ENCODE data around the gene NGDN. TPM values are rescaled to one million over a fixed set of nuclear protein-coding genes. Genes with fewer than 3 reads are reported as not detected.

The NGDN gene
- total and polyA plus RNA-seq, 4 donors = 18.2 to 26.9 (median 22.9) TPM

DNA sequence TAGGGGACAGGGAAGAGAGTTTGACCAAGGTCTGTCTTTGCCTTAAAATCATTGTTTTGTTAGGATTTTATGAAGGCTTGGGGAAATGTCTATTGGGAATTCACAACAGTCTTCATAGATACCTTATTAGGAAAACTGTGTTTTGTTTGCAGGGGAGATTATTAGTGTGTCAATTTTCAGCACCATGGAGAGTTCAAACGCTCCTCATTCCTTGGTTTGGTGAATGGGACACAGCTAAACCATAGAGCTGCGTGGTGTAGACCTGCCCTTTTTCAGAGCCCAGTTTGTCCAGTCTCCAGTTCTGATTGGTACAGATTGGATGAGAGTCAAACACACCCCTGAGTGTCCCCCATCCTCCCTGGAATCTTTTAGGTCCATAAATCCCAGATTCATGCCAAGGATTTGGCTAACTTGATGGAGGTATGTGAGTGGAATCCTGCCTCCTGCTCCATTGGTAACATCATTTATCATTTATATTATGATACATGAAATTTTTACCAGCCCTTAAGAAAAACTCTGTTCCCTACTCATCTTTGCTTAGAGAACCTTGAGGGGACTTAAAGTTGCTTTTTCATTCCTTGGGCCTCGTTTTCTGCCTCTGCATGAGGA lies 12.0 kb downstream of the NGDN start:
- peaks cover 12 to 34% (median 17%) of the 10 kb centered on the region in 4 donors for H3K36me3 ChIP-seq (ENCODE audit: control insufficient read depth in 4 of 4, insufficient read depth in 3 of 4, low read depth in 1 of 4, low read length in 3 of 4)
- no peaks in the 10 kb centered on the region for H3K27me3 ChIP-seq (ENCODE audit: control insufficient read depth in 4 of 4, insufficient read depth in 4 of 4, low read length in 3 of 4)
- H3K27ac ChIP-seq (ENCODE audit: low read depth in 1 of 2, low read length in 2 of 2) = no peak overlapping the region
- no peaks in the 10 kb centered on the region for H3K4me1 ChIP-seq (ENCODE audit: control insufficient read depth in 4 of 4, insufficient read depth in 4 of 4, low read length in 3 of 4)
- 83% methylated on average over 3 of the region's 3 CpGs for WGBS
- no peak overlapping the region for H3K9ac ChIP-seq (ENCODE audit: low read depth in 1 of 2, low read length in 2 of 2)
- DNase-seq (ENCODE audit: low spot score) = no peak
- H3K4me3 ChIP-seq (ENCODE audit: low read depth in 1 of 3, low read length in 3 of 3) = no peak overlapping the region
- H3K9me3 ChIP-seq (ENCODE audit: control insufficient read depth in 4 of 4, low read length in 3 of 4) = no peaks in the 10 kb centered on the region
- TF ChIP-seq, protein P1, sequence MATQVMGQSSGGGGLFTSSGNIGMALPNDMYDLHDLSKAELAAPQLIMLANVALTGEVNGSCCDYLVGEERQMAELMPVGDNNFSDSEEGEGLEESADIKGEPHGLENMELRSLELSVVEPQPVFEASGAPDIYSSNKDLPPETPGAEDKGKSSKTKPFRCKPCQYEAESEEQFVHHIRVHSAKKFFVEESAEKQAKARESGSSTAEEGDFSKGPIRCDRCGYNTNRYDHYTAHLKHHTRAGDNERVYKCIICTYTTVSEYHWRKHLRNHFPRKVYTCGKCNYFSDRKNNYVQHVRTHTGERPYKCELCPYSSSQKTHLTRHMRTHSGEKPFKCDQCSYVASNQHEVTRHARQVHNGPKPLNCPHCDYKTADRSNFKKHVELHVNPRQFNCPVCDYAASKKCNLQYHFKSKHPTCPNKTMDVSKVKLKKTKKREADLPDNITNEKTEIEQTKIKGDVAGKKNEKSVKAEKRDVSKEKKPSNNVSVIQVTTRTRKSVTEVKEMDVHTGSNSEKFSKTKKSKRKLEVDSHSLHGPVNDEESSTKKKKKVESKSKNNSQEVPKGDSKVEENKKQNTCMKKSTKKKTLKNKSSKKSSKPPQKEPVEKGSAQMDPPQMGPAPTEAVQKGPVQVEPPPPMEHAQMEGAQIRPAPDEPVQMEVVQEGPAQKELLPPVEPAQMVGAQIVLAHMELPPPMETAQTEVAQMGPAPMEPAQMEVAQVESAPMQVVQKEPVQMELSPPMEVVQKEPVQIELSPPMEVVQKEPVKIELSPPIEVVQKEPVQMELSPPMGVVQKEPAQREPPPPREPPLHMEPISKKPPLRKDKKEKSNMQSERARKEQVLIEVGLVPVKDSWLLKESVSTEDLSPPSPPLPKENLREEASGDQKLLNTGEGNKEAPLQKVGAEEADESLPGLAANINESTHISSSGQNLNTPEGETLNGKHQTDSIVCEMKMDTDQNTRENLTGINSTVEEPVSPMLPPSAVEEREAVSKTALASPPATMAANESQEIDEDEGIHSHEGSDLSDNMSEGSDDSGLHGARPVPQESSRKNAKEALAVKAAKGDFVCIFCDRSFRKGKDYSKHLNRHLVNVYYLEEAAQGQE (IDR thresholded peaks at IDR 0.05) = peak; percentile 98
- no peak for TF ChIP-seq FOXA1 (IDR thresholded peaks at IDR 0.05)

DNA sequence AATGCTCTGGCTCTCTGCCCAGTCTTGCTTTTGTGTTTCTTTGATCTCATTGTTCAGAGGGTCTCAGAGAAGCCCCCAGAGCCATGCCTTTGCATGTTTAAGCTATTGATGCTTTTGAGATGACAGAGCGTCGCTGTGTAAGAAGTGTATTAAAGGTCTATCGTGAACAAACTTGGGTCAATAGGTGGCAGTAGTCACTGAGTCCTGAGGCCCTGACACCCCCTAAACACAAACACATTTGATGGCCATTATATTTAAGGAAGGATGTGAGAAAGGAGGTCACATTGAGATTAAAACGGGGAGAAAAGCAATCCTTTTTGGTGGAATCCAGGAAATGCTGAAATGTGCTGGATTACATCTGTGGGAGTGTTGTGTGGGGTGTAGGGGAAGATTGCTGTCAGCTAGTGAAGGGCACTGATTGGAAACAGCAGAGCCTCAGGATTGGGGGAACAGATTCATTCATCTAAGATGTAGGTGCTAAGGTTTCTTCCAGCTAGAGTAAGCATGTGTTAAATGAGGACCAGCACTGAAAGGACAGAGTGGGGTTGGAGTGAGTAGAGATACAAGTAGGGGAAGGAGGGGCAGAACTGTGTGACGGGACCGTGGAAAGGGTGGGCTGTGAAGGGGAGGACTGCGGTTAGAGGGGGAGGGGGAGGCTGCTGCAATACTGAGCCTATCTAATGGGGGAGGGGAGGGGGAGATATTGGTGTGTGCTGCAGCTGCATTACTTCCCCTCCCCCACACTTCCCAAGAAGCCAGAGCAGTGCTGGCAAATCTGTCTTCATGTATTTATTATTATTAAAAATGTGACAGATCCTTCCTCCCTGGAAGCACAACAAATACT lies 12.7 kb downstream of the NGDN start:
- Histone ChIP-seq H3K36me3 (ENCODE audit: control insufficient read depth in 4 of 4, insufficient read depth in 3 of 4, low read depth in 1 of 4, low read length in 3 of 4) (peaks cover 9 to 27% (median 11%) of the 10 kb centered on the region in 4 donors), H3K27me3 (ENCODE audit: control insufficient read depth in 4 of 4, insufficient read depth in 4 of 4, low read length in 3 of 4) (no peaks in the 10 kb centered on the region), H3K4me3 (ENCODE audit: low read depth in 1 of 3, low read length in 3 of 3) (no peak overlapping the region), H3K27ac (ENCODE audit: low read depth in 1 of 2, low read length in 2 of 2) (no peak overlapping the region), H3K9ac (ENCODE audit: low read depth in 1 of 2, low read length in 2 of 2) (no peak overlapping the region), H3K9me3 (ENCODE audit: control insufficient read depth in 4 of 4, low read length in 3 of 4) (no peaks in the 10 kb centered on the region), H3K4me1 (ENCODE audit: control insufficient read depth in 4 of 4, insufficient read depth in 4 of 4, low read length in 3 of 4) (no peaks in the 10 kb centered on the region)
- DNase-seq (ENCODE audit: low spot score) = no peak
- TF ChIP-seq GABPA (IDR thresholded peaks at IDR 0.05 in 1 of 2, conservative IDR thresholded peaks at IDR 0.05 in 1 of 2) (no peak), JUND (IDR thresholded peaks at IDR 0.05) (no peak), SP1 (IDR thresholded peaks at IDR 0.05) (no peak), RXRA (IDR thresholded peaks at IDR 0.05) (no peak), FOXA2 (IDR thresholded peaks at IDR 0.05) (no peak), FOXA1 (IDR thresholded peaks at IDR 0.05) (no peak), EGR1 (IDR thresholded peaks at IDR 0.05; ENCODE audit: low read depth in 2 of 2) (no peak), RAD21 (IDR thresholded peaks at IDR 0.05) (no peak), NR2F2 (IDR thresholded peaks at IDR 0.05) (no peak), HNF4G (IDR thresholded peaks at IDR 0.05) (no peak), HNF4A (conservative IDR thresholded peaks at IDR 0.05) (no peak)
- TF ChIP-seq, protein P1 (IDR thresholded peaks at IDR 0.05) = no peak
- TF ChIP-seq, protein P2, sequence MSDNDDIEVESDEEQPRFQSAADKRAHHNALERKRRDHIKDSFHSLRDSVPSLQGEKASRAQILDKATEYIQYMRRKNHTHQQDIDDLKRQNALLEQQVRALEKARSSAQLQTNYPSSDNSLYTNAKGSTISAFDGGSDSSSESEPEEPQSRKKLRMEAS (IDR thresholded peaks at IDR 0.05) = no peak
- TF ChIP-seq, protein P3, sequence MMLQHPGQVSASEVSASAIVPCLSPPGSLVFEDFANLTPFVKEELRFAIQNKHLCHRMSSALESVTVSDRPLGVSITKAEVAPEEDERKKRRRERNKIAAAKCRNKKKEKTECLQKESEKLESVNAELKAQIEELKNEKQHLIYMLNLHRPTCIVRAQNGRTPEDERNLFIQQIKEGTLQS (IDR thresholded peaks at IDR 0.05) = no peak
- TF ChIP-seq, protein P4, sequence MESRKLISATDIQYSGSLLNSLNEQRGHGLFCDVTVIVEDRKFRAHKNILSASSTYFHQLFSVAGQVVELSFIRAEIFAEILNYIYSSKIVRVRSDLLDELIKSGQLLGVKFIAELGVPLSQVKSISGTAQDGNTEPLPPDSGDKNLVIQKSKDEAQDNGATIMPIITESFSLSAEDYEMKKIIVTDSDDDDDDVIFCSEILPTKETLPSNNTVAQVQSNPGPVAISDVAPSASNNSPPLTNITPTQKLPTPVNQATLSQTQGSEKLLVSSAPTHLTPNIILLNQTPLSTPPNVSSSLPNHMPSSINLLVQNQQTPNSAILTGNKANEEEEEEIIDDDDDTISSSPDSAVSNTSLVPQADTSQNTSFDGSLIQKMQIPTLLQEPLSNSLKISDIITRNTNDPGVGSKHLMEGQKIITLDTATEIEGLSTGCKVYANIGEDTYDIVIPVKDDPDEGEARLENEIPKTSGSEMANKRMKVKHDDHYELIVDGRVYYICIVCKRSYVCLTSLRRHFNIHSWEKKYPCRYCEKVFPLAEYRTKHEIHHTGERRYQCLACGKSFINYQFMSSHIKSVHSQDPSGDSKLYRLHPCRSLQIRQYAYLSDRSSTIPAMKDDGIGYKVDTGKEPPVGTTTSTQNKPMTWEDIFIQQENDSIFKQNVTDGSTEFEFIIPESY (IDR thresholded peaks at IDR 0.05) = no peak
- WGBS = 78% methylated on average over 7 of the region's 7 CpGs

Data from liver (tissue), 9 donors.